ENCODE data around the gene ARL13B.
A peak's percentile ranks its signal among the peaks of the same experiment; 100 is the strongest.
"Not testable (repeated sequence)": the region's sequence is repeated elsewhere in the genome, so short reads cannot be mapped to it uniquely, and the experiment has no call there.

Gene ARL13B

DNA sequence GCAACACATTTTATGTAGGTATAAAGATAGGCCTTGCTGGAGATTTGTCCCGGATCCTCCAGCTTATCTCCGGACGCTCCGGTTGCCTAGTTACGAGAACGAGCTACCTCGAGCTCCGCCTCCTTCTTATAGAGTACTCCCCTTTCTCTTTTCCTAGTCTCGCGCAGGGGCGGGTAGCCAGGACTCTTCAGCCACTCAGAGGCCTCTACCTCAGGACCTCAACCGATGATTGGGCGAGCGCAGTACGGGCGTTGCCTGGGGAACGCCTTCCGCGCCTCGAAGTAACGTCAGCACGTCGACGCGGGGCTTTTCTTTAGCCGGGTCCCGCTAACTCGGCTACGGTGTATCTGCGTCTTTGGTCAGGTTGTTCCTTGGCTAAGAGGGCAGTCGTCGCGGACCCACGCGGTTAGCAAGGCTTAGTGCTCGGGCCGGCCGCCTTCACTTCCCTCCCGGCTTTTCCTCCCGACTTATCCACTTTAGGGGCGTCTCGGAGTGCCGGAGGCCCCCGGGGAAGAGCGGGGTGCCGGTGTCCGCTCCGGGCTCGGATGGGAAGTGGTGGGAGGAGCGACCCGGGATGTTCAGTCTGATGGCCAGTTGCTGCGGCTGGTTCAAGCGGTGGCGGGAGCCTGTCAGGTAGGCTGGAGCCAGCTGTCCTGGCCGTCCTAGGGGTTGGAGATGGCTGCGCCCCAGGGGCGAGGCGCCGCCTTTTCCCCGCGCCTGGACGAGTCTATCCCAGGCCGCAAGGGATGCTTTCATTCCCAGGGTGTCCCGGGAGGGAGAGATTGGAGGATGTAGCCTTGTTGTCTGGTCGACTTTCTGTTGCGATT is at the start of gene ARL13B:
ARL13B (plus strand) TSS at position 306 of the 827 bp plus-strand sequence; CDS start at position 575, 269 bp downstream.
- peak; percentile 55 for DNase-seq

- DNase-seq: no peak
Observed at GRCh38 chr3:93931597-93932229, 48.2 kb upstream of the ARL13B start.

- DNase-seq: no peak
Observed at GRCh38 chr3:93934366-93935046, 45.4 kb upstream of the ARL13B start.

DNA sequence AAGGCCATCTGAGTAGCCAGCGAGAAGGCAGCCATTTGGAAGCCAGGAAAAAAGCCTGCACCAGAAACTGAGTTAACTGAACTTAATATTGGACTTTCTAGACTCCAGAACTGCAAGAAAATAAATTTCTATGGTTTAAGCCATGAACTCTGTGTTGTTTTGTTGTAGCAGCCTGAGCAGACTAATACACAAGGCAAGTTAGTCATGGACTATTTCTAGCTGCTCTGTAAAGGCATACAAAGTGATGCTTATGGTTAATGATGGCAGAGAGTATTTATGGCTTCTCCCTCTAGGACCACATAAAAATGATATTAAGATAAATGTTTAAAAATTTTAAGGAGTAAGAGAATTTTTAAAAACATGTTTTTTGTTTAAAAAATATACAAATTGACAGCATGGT is 43.4 kb upstream of the ARL13B start:
- DNase-seq: no peak

DNA sequence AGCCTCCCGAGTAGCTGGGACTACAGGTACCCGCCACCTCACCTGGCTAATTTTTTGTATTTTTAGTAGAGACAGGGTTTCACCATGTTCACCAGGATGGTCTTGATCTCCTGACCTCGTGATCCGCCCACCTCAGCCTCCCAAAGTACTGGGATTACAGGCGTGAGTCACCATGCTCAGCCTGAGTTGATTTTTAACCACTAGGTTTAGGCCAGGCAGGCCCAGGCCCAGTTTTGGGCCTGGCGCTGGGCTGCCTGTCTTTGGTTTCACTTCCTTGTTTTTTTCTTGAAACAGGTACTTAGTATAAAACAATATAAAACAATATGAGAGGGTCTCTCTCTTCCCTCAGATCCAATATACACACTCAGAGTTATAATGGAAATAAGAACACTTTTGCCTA is 42.5 kb upstream of the ARL13B start:
- DNase-seq: not testable (repeated sequence)

- DNase-seq: not testable (repeated sequence)
Observed at GRCh38 chr3:93949958-93950357, 30.0 kb upstream of the ARL13B start.

GRCh38 chr3:93961026-93961425 is 18.9 kb upstream of the ARL13B start:
- no peak for DNase-seq

DNA sequence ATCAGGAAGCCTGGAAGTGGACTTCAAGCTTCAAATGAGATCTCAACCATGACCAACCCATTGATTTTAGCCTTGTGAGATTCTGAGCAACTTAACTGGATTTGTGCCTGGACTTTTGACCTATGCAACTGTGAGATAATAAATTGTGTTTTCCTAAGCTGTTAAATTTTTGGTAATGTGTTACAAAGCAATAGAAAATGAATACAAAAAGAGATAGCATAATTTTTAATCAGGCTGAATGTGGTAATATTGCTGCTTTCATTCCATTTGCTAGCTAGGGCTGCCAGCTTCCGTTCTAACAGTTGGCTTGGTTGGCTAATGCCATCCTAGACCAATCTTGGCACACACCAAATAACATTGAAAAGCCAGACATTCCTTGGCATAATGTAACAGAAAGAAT is 18.5 kb upstream of the ARL13B start:
- no peak for DNase-seq

GRCh38 chr3:93962798-93963197 is 17.2 kb upstream of the ARL13B start:
- no peak for DNase-seq

- not testable (repeated sequence) for DNase-seq
Observed at GRCh38 chr3:93965106-93965505, 14.8 kb upstream of the ARL13B start.

DNA sequence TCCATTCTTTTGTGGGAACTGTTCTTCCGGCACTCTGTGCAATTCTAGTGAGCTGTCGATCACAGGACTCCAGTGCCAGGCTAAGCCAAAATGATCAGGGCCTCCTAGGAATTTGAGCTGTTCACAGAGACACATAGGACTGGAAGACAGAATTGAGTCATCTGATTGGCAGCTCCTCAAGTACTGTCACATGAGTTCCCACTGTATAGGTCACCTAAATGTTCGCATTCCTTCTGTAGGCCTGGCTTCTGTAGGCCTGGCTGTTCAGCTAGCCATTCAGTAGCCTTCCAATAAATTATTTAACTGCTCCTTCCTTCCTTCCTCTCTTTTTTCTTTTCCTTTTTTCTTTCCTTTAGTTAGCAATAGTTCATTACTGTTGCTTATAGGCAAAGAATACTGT is 10.5 kb upstream of the ARL13B start:
- no peak for DNase-seq

DNA sequence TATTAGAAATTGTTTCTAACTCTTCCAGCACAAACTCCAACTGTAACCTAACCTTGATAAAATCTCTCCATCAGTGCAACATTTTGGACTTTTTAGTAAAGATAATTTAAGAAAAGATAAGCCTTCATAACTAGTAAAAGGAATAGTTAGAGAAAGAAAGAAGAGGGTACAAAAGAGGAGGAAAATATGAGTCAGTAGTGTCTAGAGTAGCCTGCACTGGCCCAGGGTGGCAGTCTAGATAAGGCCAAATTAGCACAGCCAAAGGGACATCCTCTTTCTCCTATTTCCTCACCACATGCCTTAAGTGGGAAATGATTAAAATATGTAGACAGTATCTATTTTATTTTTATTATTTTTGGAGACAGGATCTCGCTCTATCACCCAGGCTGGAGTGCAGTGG is 10.0 kb upstream of the ARL13B start:
- DNase-seq: no peak

DNA sequence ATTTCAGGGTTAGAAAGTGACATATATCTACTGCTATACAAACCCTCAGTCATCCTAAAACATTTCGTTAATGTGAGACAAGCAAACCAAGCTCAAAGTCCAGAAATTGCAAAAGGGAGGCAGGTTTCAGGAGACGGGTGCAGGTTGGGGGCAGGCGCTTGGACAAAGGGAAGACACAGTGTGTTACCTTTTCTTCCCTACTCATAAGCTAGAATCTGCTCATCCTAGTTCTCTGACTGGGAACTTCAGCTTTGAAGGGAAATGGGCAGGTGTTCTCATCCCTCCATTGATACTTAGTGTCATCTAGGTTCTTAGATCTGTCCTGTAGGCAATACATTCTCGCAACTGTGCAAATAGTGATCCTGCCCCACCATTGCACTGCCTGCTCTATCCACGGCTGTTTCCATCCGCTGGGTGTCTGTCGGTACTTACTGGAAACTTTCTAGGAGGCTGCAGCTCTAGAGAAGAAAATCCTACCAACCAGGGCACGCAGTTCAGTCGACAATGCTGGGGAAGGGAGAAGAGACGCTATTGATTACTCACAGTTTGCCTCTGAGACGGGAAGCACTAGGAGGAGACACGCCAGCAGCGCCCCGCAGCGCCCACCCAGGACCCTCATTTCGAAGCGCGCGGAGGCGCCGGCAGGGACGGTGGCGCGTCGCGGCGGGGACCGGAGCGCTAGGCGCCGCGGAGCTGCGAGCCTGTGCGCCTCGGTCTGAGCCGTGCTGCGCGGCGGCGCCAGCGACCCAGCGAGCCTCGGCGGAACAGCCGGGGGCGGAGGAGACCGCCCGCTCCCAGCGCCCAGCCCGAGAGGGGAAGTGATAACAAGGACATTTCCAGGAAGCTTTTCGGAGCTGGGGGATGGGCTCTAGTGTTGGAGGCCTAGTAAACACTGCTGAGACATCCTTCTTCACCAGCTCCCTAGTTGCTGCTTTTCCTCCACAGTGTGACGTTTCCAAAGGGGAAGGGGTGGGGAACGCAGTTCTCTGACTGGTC is 6.5 kb upstream of the ARL13B start, which contains the start of gene PROS1:
PROS1 (minus strand) TSS at position 766 of the 996 bp plus-strand sequence; CDS start at position 619, 147 bp downstream.
- DNase-seq: no peak

DNA sequence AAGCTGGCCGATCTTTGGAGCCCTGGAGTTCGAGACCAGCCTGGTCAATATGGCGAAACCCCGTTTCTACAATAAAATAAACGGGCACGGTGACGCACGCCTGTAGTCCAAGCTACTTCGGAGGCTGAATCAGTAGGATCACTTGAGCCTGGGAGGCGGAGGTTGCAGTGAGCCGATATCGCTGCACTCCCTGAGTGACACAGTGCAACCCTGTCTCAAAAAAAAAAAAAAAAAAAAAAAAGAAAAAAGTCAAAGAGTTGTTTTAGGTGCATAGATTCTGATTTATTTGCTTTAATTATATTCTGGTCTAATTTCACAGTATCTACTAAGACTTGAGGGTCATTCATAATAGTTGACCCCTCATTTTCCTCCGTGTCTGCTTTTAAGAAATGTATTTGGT is 1.7 kb downstream of the ARL13B start:
- no peak for DNase-seq

DNA sequence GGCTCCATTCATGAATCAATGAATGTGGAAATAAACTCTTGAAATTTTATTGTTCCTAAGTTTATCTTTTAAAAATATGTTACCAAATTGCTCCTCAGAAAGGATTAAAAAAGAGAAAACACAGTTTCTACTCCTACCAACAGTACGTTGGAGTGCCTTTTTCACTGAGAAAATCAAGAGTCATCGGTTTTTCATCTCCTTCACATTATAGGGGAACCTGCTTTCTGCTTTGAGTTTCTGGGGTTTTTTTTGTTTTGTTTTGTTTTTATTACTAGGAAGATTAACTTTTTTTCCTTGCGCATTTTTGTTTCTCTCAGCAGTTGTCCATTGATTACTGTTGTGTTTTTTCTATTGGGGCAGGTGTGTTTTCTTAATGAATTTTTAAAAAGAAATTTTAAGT is 3.5 kb downstream of the ARL13B start:
- no peak for DNase-seq

DNA sequence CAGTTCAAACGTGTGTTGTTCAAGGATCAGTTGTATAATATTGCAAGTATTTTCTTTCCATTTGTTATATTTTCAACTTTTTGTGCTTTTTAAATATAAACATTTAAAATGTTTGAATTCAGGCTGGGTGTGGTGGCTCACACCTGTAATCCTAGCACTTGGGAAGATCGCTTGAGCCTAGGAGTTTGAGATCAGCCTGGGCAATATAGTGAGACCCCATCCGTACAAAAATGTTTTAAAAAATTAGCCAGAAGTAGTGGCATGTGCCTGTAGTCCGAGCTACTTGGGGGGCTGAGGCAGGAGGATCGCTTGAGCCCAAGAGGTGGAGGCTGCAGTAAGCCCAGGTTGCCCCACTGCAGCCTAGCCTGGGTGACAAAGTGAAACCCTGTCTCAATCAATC is 4.7 kb downstream of the ARL13B start:
- no peak for DNase-seq

DNA sequence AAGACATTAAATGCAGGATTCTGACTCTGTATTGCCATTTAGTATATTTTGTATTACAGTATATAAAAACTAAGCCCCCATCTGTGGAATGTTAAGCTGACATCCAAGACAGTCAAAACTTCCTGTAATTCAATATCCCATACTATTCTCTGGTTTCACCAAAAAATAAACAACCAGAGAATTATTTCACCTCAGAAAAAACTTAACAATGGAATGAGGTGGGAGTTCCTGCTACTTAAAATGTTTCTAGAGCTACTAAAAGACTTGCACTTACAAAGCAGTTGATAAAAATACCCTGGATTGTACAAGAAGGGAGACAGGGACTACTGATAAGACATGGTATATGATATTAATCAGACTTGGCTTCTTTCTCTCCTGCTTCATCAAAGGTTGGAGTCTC is 8.3 kb downstream of the ARL13B start:
- DNase-seq: no peak

DNA sequence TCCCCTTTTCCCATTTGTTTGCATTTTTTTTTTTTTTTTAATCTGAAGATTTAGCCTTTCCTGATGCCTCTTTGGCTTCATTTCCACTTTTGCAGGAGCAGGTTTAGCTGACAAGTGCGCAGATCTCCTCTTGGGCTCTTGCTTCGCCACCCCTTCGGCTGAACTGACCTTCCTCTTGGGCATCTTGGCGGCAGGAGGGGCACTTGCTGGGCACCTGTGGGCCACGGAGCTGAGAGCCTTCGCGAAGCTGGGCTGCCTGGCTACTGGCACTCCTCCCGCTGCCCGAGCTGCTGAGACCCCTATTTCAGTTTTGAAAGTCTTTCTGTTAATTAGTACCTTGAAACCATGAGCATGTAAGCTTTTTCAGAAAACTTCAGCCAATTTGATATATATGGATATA is 8.8 kb downstream of the ARL13B start:
- DNase-seq: no peak

- no peak for DNase-seq
Observed at GRCh38 chr3:93989241-93989640, 9.3 kb downstream of the ARL13B start.

- no peak for DNase-seq
Observed at GRCh38 chr3:93991631-93992030, 11.7 kb downstream of the ARL13B start.

DNA sequence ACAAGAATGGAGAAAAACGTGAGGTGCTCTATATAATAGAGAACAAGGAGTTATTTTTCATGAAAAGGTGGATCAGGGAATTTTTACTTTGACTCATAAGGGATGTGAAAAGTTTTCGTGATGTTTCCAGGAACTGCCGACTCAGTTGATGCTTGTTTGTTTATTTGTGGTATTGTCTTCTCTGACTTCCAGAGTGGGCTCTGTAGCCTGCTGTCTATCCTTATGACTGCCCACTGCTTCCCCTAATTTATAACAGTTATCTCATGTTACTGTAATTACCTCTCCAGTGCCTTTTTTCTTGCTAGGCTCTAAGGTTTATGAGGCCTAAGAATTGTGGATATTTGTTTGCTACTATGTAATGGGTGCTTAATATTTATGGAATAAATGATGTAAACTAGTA is 12.3 kb downstream of the ARL13B start:
- DNase-seq: no peak

- no peak for DNase-seq
Observed at GRCh38 chr3:93994056-93994455, 14.1 kb downstream of the ARL13B start.
